ENCODE data around the gene ZNF346. TPM values are rescaled to one million over a fixed set of nuclear protein-coding genes. Genes with fewer than 3 reads are reported as not detected.

The ZNF346 gene
- polyA plus RNA-seq, 1 donor = 16.9 TPM

GRCh38 chr5:177006265-177006972, 16.1 kb upstream of the ZNF346 start, which contains the start of gene UIMC1:
UIMC1 (minus strand) TSS chr5:177006779; CDS start chr5:176982615, 24,164 bp downstream.
- peak within 1 kb of the TSS; percentile 68 for H3K4me3 ChIP-seq (ENCODE audit: low read length)
- 0% methylated on average over 1 of the region's 83 CpGs for WGBS (ENCODE audit: insufficient coverage, low lambda C conversion rate)
- no peaks in the 10 kb centered on the region for H3K9me3 ChIP-seq (ENCODE audit: control insufficient read depth, low read depth, low read length)
- peaks cover 9% of the 10 kb centered on the region for H3K4me1 ChIP-seq (ENCODE audit: control insufficient read depth, insufficient read depth, low read length)
- H3K27ac ChIP-seq (ENCODE audit: low read length) = peak within 1 kb of the TSS; percentile 72
- H3K27me3 ChIP-seq (ENCODE audit: control insufficient read depth, insufficient read depth, low read length) = no peaks in the 10 kb centered on the region
- peak; percentile 90 to 95 for DNase-seq
- H3K36me3 ChIP-seq (ENCODE audit: control insufficient read depth, insufficient read depth, low read length) = peaks cover 3% of the 10 kb centered on the region

GRCh38 chr5:177008716-177009115, 13.8 kb upstream of the ZNF346 start:
- Histone ChIP-seq H3K27ac (ENCODE audit: low read length) (no peak overlapping the region), H3K27me3 (ENCODE audit: control insufficient read depth, insufficient read depth, low read length) (no peaks in the 10 kb centered on the region), H3K36me3 (ENCODE audit: control insufficient read depth, insufficient read depth, low read length) (no peaks in the 10 kb centered on the region), H3K4me3 (ENCODE audit: low read length) (no peak overlapping the region), H3K9me3 (ENCODE audit: control insufficient read depth, low read depth, low read length) (no peaks in the 10 kb centered on the region), H3K4me1 (ENCODE audit: control insufficient read depth, insufficient read depth, low read length) (peaks cover 9% of the 10 kb centered on the region)
- no CpG with 5 or more reads among the region's 2 CpGs for WGBS (ENCODE audit: insufficient coverage, low lambda C conversion rate)
- no peak for DNase-seq

- H3K4me1 ChIP-seq (ENCODE audit: control insufficient read depth, insufficient read depth, low read length) = peaks cover 1% of the 10 kb centered on the region
- no peak for DNase-seq
- no peaks in the 10 kb centered on the region for H3K36me3 ChIP-seq (ENCODE audit: control insufficient read depth, insufficient read depth, low read length)
- 100% methylated on average over 1 of the region's 4 CpGs for WGBS (ENCODE audit: insufficient coverage, low lambda C conversion rate)
- no peaks in the 10 kb centered on the region for H3K9me3 ChIP-seq (ENCODE audit: control insufficient read depth, low read depth, low read length)
- H3K27ac ChIP-seq (ENCODE audit: low read length) = no peak overlapping the region
- no peak overlapping the region for H3K4me3 ChIP-seq (ENCODE audit: low read length)
- no peaks in the 10 kb centered on the region for H3K27me3 ChIP-seq (ENCODE audit: control insufficient read depth, insufficient read depth, low read length)
These were observed 12.3 kb upstream of the ZNF346 start for GRCh38 chr5:177010153-177010552.

- Histone ChIP-seq H3K27me3 (ENCODE audit: control insufficient read depth, insufficient read depth, low read length) (no peaks in the 10 kb centered on the region), H3K4me1 (ENCODE audit: control insufficient read depth, insufficient read depth, low read length) (no peaks in the 10 kb centered on the region), H3K4me3 (ENCODE audit: low read length) (no peak overlapping the region), H3K36me3 (ENCODE audit: control insufficient read depth, insufficient read depth, low read length) (no peaks in the 10 kb centered on the region), H3K27ac (ENCODE audit: low read length) (no peak overlapping the region), H3K9me3 (ENCODE audit: control insufficient read depth, low read depth, low read length) (no peaks in the 10 kb centered on the region)
- WGBS (ENCODE audit: insufficient coverage, low lambda C conversion rate) = no CpG with 5 or more reads among the region's 4 CpGs
- DNase-seq = no peak
These were observed 7.3 kb upstream of the ZNF346 start for GRCh38 chr5:177015156-177015555.

GRCh38 chr5:177018341-177018740, 4.2 kb upstream of the ZNF346 start:
- Histone ChIP-seq H3K36me3 (ENCODE audit: control insufficient read depth, insufficient read depth, low read length) (no peaks in the 10 kb centered on the region), H3K4me3 (ENCODE audit: low read length) (no peak overlapping the region), H3K4me1 (ENCODE audit: control insufficient read depth, insufficient read depth, low read length) (peaks cover 10% of the 10 kb centered on the region), H3K9me3 (ENCODE audit: control insufficient read depth, low read depth, low read length) (no peaks in the 10 kb centered on the region), H3K27me3 (ENCODE audit: control insufficient read depth, insufficient read depth, low read length) (no peaks in the 10 kb centered on the region), H3K27ac (ENCODE audit: low read length) (no peak overlapping the region)
- no peak for DNase-seq
- no CpG with 5 or more reads among the region's 2 CpGs for WGBS (ENCODE audit: insufficient coverage, low lambda C conversion rate)

- Histone ChIP-seq H3K36me3 (ENCODE audit: control insufficient read depth, insufficient read depth, low read length) (peaks cover 2% of the 10 kb centered on the region), H3K4me1 (ENCODE audit: control insufficient read depth, insufficient read depth, low read length) (peaks cover 12% of the 10 kb centered on the region), H3K9me3 (ENCODE audit: control insufficient read depth, low read depth, low read length) (no peaks in the 10 kb centered on the region), H3K27me3 (ENCODE audit: control insufficient read depth, insufficient read depth, low read length) (no peaks in the 10 kb centered on the region), H3K27ac (ENCODE audit: low read length) (no peak overlapping the region), H3K4me3 (ENCODE audit: low read length) (no peak overlapping the region)
- no peak for DNase-seq
- WGBS (ENCODE audit: insufficient coverage, low lambda C conversion rate) = 100% methylated on average over 1 of the region's 2 CpGs
These were observed 2.5 kb upstream of the ZNF346 start for GRCh38 chr5:177020033-177020432.

- H3K9me3 ChIP-seq (ENCODE audit: control insufficient read depth, low read depth, low read length) = no peaks in the 10 kb centered on the region
- no CpG with 5 or more reads among the region's 6 CpGs for WGBS (ENCODE audit: insufficient coverage, low lambda C conversion rate)
These were observed 788 bp downstream of the ZNF346 start for GRCh38 chr5:177023303-177023664.

GRCh38 chr5:177024559-177024958, 2.1 kb downstream of the ZNF346 start:
- peaks cover 12% of the 10 kb centered on the region for H3K4me1 ChIP-seq (ENCODE audit: control insufficient read depth, insufficient read depth, low read length)
- H3K27me3 ChIP-seq (ENCODE audit: control insufficient read depth, insufficient read depth, low read length) = no peaks in the 10 kb centered on the region
- H3K27ac ChIP-seq (ENCODE audit: low read length) = no peak overlapping the region
- H3K4me3 ChIP-seq (ENCODE audit: low read length) = no peak overlapping the region
- H3K9me3 ChIP-seq (ENCODE audit: control insufficient read depth, low read depth, low read length) = no peaks in the 10 kb centered on the region
- peaks cover 8% of the 10 kb centered on the region for H3K36me3 ChIP-seq (ENCODE audit: control insufficient read depth, insufficient read depth, low read length)
- no CpG with 5 or more reads among the region's 1 CpG for WGBS (ENCODE audit: insufficient coverage, low lambda C conversion rate)
- DNase-seq = no peak

More at GRCh38 chr5:177023303-177023664, 788 bp downstream of the ZNF346 start:
- H3K27me3 ChIP-seq (ENCODE audit: control insufficient read depth, insufficient read depth, low read length) = no peaks in the 10 kb centered on the region
- H3K4me1 ChIP-seq (ENCODE audit: control insufficient read depth, insufficient read depth, low read length) = peaks cover 12% of the 10 kb centered on the region
- H3K27ac ChIP-seq (ENCODE audit: low read length) = peak overlapping the region; percentile 44
- peaks cover 2% of the 10 kb centered on the region for H3K36me3 ChIP-seq (ENCODE audit: control insufficient read depth, insufficient read depth, low read length)
- H3K4me3 ChIP-seq (ENCODE audit: low read length) = peak overlapping the region; percentile 75
- peak in 1 of 2 donors; percentile 41 for DNase-seq

- Histone ChIP-seq H3K27ac (ENCODE audit: low read length) (no peak overlapping the region), H3K9me3 (ENCODE audit: control insufficient read depth, low read depth, low read length) (no peaks in the 10 kb centered on the region), H3K4me3 (ENCODE audit: low read length) (no peak overlapping the region), H3K27me3 (ENCODE audit: control insufficient read depth, insufficient read depth, low read length) (no peaks in the 10 kb centered on the region), H3K36me3 (ENCODE audit: control insufficient read depth, insufficient read depth, low read length) (peaks cover 11% of the 10 kb centered on the region), H3K4me1 (ENCODE audit: control insufficient read depth, insufficient read depth, low read length) (peaks cover 12% of the 10 kb centered on the region)
- 100% methylated on average over 1 of the region's 3 CpGs for WGBS (ENCODE audit: insufficient coverage, low lambda C conversion rate)
- DNase-seq = no peak
These were observed 2.7 kb downstream of the ZNF346 start for GRCh38 chr5:177025101-177025601.

GRCh38 chr5:177027665-177028064, 5.2 kb downstream of the ZNF346 start:
- Histone ChIP-seq H3K27ac (ENCODE audit: low read length) (no peak overlapping the region), H3K9me3 (ENCODE audit: control insufficient read depth, low read depth, low read length) (peaks cover 4% of the 10 kb centered on the region), H3K36me3 (ENCODE audit: control insufficient read depth, insufficient read depth, low read length) (peaks cover 11% of the 10 kb centered on the region), H3K4me1 (ENCODE audit: control insufficient read depth, insufficient read depth, low read length) (peaks cover 6% of the 10 kb centered on the region), H3K27me3 (ENCODE audit: control insufficient read depth, insufficient read depth, low read length) (no peaks in the 10 kb centered on the region), H3K4me3 (ENCODE audit: low read length) (no peak overlapping the region)
- no CpG with 5 or more reads among the region's 2 CpGs for WGBS (ENCODE audit: insufficient coverage, low lambda C conversion rate)
- DNase-seq = no peak

- no CpG with 5 or more reads among the region's 6 CpGs for WGBS (ENCODE audit: insufficient coverage, low lambda C conversion rate)
- Histone ChIP-seq H3K4me3 (ENCODE audit: low read length) (no peak overlapping the region), H3K27ac (ENCODE audit: low read length) (no peak overlapping the region), H3K36me3 (ENCODE audit: control insufficient read depth, insufficient read depth, low read length) (peaks cover 14% of the 10 kb centered on the region), H3K27me3 (ENCODE audit: control insufficient read depth, insufficient read depth, low read length) (no peaks in the 10 kb centered on the region), H3K4me1 (ENCODE audit: control insufficient read depth, insufficient read depth, low read length) (no peaks in the 10 kb centered on the region), H3K9me3 (ENCODE audit: control insufficient read depth, low read depth, low read length) (peaks cover 4% of the 10 kb centered on the region)
- no peak for DNase-seq
These were observed 7.0 kb downstream of the ZNF346 start for GRCh38 chr5:177029498-177029897.
